NCI-H526 (cell line): ENCODE measurements around the gene BIRC2.

Source experiments
- DNase-seq, 2 experiments: peaks; one replicate each; lab custom pipeline; 2025; lab: John Stamatoyannopoulos, UW

The BIRC2 gene

GRCh38 chr11:102401905-102402304 is 54.9 kb downstream of the BIRC2 start:
- no peak for DNase-seq

- DNase-seq = no peak
Measured at GRCh38 chr11:102402548-102402947, 55.5 kb downstream of the BIRC2 start.

- no peak for DNase-seq
Measured at GRCh38 chr11:102405501-102405900, 58.5 kb downstream of the BIRC2 start.

- DNase-seq = no peak
Measured at GRCh38 chr11:102406099-102406498, 59.1 kb downstream of the BIRC2 start.

- no peak for DNase-seq
Measured at GRCh38 chr11:102407901-102408300, 60.9 kb downstream of the BIRC2 start.

- DNase-seq = no peak
Measured at GRCh38 chr11:102408339-102408738, 61.3 kb downstream of the BIRC2 start.

- DNase-seq = no peak
Measured at GRCh38 chr11:102410382-102410784, 63.4 kb downstream of the BIRC2 start.

- DNase-seq = no peak
Measured at GRCh38 chr11:102411142-102411541, 64.1 kb downstream of the BIRC2 start.

GRCh38 chr11:102413497-102413896 is 66.5 kb downstream of the BIRC2 start:
- DNase-seq = no peak

- DNase-seq = no peak
Measured at GRCh38 chr11:102414559-102414958, 67.5 kb downstream of the BIRC2 start.

- no peak for DNase-seq
Measured at GRCh38 chr11:102415304-102415916, 68.4 kb downstream of the BIRC2 start.

- no peak for DNase-seq
Measured at GRCh38 chr11:102416976-102417375, 70.0 kb downstream of the BIRC2 start.

- DNase-seq = no peak
Measured at GRCh38 chr11:102419181-102419580, 72.2 kb downstream of the BIRC2 start.

- DNase-seq = no peak
Measured at GRCh38 chr11:102420547-102420946, 73.5 kb downstream of the BIRC2 start.

- DNase-seq = peak; percentile 56 to 86
Measured at GRCh38 chr11:102421261-102421660, 74.2 kb downstream of the BIRC2 start.

- peak in 1 of 2 experiments; percentile 41 for DNase-seq
Measured at GRCh38 chr11:102422817-102423712, 76.1 kb downstream of the BIRC2 start.

- DNase-seq = no peak
Measured at GRCh38 chr11:102423936-102424335, 76.9 kb downstream of the BIRC2 start.

- no peak for DNase-seq
Measured at GRCh38 chr11:102426000-102426399, 79.0 kb downstream of the BIRC2 start.

GRCh38 chr11:102426570-102426969 is 79.6 kb downstream of the BIRC2 start:
- DNase-seq = no peak

- no peak for DNase-seq
Measured at GRCh38 chr11:102427068-102427467, 80.1 kb downstream of the BIRC2 start.
